NCI-H1048 (cell line): ENCODE data around the gene CAMKK1.
"Not testable (repeated sequence)": the region's sequence is repeated elsewhere in the genome, so short reads cannot be mapped to it uniquely, and the experiment has no call there.

ENCODE experiments used
- DNase-seq: peaks from one replicate; lab custom pipeline; 2025; lab: John Stamatoyannopoulos, UW

The CAMKK1 gene

DNA sequence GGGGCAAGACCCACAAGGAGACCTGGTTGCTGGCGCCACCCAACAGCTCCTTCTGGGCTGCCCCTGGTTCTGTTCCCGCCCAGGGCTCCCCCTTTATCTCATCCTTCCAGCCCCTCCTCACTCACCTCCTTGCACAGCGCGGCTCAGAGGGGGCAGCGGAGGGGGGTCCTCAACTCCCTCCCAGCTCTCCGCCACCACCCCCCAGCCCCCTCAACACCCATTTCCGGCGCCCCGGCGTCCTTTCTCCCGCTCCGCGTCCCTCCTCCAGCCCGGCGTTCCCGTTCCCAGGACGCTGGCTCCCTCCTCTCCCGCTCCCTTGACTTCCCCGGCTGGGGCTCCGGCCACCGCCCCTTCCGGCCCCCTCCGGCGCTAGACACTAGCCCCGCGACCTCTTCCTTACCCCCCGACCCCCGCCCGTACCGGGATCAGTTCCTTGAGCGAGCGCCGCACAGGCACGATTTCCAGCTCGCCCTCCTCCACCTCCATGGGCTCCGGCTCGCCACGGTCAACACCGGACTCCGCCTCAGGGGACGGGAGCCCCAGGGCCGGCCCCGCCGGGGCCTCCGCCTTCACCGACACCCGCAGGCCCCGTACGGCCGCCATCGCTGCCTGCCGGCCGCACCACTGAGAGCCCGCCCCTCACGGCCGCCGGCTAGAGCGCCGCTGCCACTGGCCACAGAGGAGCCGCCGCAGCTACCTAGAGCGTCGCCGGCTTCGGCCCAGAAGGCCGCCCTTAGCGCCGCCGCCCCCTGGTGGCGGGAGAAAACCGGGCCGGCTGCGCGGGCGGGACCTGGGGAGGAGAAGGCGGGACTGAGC lies 47.0 kb downstream of the CAMKK1 start, which contains the start of gene NCBP3:
TSS of gene NCBP3 (minus strand) at position 626 of the 816 bp plus-strand sequence. CDS start at position 603, 23 bp downstream.
- DNase-seq: peak; percentile 72

DNA sequence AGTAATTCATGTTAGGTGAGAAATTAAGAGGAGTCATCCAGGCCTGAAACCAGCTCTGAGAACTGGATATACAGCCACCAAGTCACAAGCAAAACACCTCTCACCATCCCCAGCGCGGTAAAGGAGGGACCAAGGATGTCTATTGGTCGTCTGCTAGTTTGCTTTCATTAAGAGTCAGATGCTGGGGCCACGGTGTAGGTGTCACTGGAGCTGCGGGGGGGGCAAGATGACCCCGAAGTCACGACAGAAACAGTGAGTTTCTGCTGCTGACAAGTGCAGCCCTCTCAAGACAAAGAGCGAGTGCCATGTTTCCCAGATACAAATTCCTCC lies 47.6 kb downstream of the CAMKK1 start:
- no peak for DNase-seq

DNA sequence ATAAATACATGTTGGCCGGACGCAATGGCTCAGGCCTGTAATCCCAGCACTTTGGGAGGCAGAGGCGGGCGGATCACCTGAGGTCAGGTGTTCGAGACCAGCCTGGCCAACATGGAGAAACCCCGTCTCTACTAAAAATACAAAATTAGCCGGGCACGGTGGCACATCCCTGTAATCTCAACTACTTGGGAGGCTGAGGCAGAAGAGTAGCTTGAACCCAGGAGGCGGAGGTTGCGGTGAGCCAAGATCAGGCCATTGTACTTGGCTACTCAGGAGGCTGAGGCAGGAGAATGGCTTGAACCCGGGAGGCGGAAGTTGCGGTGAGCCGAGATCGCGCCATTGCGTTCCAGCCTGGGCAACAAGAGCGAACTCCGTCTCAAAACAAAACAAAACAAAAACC lies 48.3 kb downstream of the CAMKK1 start:
- not testable (repeated sequence) for DNase-seq

DNA sequence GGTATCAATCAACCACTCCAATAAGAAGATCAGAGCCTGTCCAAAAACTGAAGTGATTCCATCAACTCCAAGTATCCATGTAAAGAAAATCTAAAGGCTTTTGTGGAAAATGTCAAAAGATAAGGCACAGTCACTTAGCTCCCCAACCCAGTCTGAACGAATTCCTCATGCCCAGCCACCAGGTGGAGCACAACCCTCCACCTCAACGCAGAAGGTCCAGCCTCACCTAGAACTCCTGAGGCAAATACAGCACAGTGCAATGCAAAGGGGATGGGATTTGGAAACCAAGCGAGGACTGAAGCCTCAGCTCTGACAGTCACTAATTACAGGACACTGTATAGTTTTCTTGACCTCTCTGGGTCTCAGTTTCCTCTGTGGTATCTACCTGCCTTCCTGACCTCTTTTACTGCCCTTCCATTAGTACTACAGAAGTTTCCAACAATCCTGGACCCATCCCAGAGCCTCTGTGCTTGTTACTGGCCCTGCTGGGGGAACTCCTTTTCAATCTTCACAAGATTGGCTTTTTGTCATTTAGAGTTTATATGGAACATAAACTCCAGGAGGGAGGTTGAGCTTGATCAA lies 48.8 kb downstream of the CAMKK1 start:
- DNase-seq: no peak

DNA sequence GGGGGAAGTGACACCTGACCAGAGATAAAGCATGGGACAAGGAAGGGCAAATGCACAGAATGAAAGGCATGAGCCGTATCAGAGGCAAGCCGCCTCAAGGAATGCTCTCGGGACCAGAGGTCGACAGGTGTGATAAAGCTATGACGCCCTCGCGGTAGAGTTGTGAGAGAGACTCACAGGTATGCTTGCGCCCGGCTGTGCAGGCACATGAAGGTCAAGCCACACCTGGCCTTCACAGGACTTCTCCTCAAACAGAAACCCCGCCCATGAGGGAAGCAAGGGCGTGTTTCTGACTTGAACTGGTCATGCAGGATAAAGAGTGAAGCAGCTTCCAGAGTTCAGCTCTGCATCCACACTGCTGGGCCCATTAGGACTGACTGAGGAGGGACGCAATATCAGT lies 54.6 kb downstream of the CAMKK1 start:
- no peak for DNase-seq

DNA sequence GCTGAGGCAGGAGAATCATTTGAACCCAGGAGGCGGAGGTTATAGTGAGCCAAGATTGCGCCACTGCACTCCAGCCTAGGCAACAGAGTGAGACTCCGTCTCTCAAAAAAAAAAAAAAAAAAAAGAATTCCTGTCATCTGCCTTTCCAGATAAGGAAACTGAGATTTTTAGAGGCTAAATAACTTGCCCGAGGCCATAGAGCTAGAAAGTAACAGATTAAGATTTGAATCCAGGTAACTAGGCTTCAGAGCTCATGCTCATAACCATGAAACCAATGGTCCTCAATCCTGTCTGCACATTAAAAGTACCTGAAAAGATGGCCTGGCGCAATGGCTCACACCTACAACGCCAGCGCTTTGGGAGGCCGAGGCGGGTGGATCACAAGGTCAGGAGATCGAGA lies 56.3 kb downstream of the CAMKK1 start:
- DNase-seq: no peak

DNA sequence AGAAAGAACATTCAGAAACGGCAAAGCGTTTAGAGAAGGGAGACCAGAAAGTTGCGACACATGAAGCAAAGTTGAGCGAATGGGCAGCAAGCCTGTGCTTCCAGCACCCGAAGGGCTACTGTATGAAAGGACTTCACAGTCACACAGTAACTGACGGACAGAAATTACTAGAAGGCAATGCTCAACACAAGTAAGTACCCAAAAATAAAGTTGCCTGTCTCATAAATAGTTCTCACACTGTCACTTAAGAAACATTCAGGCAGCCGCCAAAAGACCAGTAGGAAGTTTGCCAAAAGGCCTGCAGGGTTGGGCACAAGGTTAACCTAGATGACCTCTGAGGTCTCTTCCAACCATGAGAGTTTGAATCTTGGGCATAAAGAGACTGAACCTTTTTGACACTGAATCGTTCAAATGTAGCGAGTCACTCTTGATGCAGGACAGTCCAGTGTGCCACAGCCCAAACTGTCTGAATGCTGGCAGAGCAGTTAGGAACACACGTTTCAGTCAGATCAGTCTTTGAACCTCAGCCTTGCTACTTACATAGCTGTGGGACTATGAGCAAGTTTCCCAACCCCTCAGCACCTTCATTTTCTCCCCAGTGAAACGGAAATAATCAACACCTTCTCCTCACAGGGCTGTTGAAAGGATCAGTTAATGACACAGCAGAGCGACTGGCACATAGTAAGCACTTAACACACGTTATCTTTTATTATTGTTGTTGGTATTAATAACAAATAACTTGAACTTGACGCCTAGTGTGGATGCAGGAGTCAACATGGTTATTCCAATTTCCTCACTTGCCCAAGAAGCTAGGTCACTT lies 57.2 kb downstream of the CAMKK1 start:
- no peak for DNase-seq

DNA sequence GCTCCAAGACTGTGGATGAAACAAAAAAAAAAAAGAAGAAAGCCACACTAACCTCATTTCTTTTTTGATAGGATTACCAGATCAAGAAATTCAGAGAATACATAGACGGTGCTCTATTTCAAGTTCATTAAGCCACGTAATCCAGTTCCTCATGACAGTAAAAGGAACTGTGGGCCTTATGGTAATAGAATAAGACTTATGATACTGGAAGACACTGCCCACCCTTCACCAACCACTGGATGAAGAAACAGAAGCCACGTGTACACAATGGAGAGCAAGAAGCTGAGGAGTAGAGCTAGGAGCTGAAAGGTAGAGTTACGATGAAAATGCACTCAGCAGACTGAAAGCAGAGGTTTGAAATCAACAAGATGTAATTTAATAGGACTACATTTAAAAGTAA lies 58.0 kb downstream of the CAMKK1 start:
- no peak for DNase-seq

DNA sequence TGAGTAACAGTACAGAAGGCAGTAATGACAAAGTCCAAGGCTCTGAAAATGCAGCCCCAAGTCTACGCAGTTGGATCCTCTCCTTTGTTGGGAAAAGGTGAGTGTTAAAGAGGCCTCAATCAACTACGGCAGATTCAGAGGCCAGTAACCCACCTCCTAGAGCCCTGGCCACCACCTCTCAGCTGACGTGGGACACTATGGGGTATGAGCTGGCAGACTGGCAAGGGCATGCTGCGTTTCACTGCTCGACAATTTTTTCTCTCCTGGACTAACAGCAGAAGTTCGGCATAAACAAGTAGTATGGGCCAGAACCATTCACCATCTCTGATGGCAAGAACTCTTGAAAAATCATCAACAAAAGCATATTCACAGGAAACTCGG lies 64.0 kb downstream of the CAMKK1 start:
- DNase-seq: no peak

DNA sequence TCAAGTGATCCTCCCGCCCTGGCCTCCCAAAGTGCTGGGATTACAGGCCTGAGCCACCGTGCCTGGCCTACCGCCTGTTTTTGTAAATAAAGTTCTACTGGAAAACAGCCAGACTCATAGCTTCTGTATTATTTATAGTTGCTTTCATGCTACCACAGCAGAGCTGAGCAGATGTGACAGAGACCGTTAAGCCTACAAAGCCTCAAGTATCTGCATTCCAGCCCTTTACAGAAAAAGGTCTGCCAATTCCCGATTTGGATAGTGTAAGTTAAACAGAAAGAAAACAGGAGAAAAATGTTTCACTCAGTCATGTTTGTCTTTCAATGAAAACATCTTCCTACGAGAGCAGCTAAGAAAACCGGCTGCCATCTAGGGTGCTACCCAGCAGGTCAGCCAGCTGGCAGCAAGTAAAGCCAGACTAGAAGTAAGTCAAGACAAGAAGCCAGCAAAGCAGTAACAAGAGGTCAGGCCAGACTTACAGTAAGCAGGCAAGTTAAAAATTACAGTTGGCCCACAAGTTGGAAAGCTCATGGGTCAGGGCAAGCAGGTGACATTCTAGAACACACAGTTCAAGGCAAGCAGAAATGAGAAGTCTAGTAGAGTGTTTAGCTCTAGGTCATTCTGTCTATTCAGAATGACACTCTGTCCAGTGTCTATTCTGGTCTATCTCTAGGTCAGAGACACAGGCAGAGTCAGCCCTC lies 64.6 kb downstream of the CAMKK1 start:
- no peak for DNase-seq

DNA sequence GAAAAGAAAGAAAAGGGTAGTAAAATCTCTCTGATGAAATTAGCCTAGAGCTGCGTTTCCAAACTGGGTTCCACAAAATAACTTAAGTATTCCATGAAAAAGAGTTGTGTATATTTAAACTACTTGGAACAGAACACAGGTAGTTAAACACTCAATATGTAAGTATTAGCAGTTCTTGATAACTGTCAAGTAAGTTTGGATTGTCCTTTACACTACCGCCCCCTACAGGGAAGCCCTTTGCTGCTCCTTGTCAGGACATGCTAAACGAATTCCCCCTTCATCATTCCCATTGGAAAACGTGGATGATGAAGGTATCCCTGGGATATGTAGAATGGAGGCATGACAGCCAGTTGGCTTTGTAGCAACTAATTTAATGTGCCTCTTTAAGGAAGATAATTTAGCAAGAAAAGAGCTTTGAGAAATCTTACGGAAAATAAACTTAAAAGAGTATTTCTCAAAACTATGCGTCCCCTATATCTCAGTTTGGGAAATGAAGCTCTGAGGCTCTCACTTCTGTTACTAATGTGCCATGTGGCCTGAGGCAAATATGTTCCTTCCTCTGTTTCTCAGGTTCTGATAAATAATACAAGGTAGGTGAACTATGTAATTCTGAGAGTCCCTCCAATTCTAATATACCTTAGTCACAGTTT lies 65.6 kb downstream of the CAMKK1 start:
- no peak for DNase-seq

DNA sequence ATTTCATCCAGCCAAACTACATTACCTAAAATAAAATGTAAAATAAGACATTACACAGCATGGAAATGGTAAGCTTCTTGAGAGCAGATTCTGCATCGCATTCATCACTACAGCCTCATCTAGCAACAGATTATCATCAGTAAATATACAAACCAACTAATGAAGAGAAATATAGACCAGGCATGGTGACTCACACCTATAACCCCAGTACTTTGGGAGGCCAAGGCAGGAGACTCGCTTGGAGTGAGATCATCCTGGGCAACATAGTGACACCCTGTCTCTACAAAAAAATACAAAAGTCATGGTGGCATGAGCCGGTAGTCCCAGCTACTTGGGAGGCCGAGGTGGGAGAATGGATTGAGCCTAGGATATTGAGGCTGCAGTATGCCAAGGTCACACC lies 66.7 kb downstream of the CAMKK1 start:
- no peak for DNase-seq

DNA sequence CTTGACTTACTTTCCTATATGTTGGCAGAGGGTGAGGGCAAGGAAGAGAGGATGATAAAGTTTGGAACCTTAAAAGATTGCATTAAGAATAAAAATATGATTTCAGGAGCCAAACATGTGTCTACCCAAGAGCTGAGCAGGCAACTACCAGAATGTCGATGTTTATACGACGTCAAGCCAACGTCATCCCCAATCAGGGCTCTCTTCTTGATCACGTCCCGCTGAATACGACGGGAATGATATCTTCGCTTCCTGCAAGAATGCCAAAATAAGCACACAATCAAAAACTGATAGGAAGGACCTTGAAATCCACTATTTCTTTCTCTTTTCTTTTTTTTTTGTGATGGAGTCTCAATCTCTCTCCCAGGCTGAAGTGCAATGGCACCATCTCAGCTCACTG lies 71.8 kb downstream of the CAMKK1 start:
- DNase-seq: no peak

DNA sequence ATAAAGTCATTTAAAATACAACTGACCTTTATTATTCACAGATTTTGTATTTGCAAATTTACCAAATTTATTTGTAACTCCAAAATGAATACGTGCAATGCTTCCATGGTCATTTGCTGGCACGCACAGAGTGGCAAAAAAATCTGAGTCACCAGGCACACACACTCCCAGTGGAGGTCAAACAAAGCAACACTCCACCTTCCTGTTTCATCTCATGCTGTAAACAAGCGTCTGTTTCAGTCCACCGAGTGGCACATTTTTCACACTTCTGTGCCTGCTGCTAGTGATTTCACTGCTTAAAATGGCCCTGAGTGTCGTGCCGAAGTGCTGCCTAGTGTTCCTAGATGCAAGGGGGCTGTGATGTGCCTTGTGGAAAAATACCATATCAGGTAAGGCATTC lies 74.1 kb downstream of the CAMKK1 start:
- no peak for DNase-seq

DNA sequence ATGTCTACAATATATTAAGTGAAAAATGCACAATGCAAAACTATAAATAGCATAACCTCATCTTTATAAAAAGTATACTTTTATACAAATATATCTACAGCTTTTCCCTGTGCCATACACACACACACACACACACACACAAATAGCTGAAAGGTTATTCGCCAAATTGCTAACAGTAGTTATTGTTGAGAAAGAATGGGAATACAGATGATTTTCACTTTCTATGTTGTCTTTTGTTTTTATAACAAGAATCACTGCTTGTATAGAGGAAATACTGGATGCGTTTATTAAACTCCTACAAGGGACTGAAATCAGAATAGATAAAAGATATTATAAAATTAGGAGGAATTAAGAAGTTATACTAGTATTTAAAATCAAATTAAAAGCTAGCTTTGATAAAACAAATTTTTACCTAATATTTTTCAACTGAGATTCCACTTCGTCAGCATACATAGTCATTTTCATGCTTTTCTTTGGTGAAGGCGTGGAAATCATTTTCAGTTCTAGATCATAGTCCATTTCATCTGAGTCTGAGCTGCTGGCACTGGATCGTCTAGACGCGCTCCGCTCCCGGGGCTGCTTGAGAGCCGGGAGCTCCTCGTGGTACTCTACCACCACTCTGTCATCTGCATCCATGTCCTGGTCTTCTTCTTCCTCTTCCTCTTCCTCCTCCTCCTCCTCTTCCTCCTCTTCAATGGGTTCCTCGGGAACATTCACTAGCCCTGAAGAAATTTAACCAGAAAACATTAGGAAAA lies 74.8 kb downstream of the CAMKK1 start:
- no peak for DNase-seq

DNA sequence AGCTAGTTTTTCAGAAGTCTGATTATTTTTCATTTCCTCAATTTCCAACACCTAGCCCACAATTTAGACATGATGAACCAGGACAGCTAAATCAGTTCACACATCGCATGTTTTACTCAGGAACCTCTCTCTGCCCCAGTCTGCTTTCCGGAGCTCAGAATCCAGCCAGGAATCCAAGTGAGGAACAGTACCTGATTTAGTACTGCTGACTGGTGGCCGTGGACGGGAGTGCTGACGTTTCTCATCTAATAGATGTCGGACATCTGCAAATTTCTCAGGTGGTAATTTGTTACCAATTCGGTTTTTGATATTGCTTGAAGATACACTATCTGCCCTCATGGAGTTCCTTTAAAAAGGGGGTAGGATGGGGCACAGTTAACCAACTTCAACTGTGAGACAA lies 76.9 kb downstream of the CAMKK1 start:
- DNase-seq: no peak

DNA sequence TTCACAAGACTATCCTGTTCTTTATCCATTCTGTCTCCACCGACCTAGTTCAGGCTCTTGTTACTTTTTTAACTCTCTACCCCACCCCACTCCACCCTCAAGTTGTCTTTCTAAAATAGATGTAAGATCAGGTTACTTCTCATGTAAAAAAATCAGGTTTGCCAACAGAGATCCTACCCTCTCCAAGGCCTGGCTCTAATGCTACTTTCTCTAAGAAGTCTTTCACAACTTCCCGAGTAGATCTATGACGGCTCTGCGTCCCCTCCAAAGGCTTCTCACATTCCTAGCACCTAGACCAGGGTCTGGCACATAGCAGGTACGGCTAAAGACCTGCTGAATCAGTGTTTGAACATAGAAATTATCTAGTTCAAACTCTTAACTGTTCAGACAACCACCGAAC lies 77.7 kb downstream of the CAMKK1 start:
- no peak for DNase-seq

DNA sequence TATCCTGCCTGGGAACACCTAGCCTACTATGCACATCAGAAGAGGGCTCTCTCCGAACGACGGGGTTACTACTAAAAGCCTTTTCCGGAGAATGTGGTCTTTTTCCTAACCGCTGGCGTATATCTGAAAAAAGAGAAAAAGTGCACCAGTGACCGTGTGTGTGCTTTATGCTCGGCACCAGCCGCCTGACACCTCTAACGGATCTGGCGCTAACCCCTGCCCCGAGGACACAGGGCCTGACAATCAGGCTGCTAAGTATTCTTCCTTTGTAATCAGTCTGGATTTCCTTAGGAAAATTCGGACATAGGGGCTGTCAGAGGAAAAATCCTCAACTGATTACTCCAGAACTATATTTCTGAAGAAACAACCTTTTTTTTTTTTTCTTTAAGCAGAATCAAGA lies 78.5 kb downstream of the CAMKK1 start:
- no peak for DNase-seq

DNA sequence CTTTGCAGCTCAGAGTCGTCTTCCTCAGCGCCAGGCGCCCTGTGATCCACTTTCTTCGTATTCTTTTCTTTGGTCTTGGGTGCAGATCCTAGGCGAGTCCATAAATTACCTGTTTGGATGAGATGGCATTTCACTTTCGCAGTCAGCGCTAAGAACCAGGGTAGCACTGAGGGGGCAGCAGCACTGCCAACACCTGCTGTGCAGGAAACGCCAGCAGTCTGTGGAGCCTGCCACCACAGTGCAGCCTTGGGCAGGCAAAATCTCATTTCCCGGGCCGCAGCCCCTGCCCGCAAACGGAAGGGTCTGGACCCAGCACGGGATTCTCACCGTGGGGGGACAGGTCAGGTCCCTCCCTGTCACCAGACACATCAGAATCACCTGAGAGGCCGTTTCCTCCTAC lies 79.7 kb downstream of the CAMKK1 start:
- DNase-seq: no peak

DNA sequence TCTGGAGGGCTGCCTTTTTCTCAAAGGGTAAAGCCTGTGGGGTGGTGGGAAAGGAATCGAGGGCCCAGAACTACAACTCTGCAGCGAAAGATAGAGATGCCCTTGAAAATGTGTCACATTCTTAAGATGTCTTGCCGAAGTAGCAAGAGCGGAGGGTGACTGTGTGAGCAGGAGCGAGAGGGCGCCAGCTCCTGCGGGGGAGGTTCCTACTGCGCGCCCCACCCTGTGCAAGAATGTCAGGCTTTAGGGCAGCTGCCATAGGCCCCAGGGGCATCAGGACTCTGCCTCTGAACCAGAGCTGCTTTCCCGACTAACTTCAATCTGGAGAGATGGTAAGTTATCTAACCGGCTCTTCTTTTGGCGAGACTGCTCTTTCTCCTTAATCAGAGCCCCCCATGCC lies 80.1 kb downstream of the CAMKK1 start:
- no peak for DNase-seq

DNA sequence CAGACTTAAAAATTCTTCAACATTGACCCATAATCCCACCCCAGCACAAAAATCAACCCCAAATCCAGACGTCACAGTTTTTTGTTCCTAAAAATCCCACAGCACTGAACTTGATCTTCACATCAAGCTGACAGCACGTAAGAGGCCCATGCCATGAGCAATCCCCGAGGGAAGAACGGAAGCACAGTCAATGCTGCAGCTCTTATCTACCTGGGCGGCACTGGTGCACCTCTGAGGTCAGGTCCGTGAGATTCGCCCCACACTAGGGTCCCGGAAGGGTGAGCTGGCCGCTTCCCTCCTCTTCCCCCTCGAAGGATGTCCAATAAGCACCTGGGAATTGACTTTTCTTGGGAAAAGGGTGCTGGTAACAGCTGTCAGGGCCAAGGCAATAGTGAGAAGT lies 80.6 kb downstream of the CAMKK1 start:
- DNase-seq: no peak
